Activated CD8-positive, alpha-beta memory T cell treated with anti-CD3 and anti-CD28 coated beads for 48 hours (primary cell): ENCODE measurements around the gene PHLDB3.

ENCODE experiments used
- DNase-seq, 3 experiments: peaks; one replicate each; pipeline ENCODE4 v3.0.0-alpha.2; 2020; ENCODE audit warnings: low read depth in 2 of 3, low spot score in 2 of 3

Gene PHLDB3

DNA sequence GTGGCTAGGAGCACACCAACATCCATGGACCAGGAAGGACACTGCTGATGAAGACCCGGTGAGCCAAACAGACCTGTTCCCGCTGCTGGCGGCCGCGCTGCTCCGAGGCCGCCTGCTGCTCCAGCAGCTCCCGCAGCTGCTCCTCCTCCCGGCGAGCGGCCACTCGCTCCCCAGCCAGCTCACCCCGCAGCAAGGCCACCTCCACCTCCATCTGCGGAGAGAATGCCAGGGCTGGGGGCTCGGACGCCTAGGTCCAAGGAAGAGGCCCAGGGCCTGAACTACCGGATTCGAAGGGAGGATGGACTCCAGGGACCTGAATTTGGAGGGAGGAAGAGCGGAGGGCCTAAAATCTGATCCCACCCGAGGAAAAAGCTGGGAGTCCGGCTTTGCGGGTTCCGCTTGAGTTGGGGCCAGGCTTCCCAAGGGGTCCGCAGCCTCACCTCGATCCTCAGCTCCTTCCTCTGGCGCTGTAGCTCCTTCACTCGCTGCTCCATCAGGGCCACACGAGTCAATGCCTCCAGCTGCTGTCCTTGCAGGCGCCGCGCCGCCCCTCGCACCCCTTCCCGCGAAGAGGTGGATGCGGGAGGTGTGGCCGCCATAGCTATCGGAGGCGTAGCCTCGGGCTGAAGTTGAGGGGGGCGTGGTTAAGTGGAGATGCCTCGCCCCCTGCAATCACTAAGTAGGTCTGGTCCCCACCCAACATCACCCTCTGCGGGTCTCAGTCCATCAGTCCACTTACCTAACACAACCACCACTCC, 2.7 kb downstream of the PHLDB3 start:
- no peak for DNase-seq

- no peak for DNase-seq
Observed at GRCh38 chr19:43499042-43499441, 5.5 kb downstream of the PHLDB3 start.

GRCh38 chr19:43498233-43498842, 6.2 kb downstream of the PHLDB3 start:
- DNase-seq: no peak

DNA sequence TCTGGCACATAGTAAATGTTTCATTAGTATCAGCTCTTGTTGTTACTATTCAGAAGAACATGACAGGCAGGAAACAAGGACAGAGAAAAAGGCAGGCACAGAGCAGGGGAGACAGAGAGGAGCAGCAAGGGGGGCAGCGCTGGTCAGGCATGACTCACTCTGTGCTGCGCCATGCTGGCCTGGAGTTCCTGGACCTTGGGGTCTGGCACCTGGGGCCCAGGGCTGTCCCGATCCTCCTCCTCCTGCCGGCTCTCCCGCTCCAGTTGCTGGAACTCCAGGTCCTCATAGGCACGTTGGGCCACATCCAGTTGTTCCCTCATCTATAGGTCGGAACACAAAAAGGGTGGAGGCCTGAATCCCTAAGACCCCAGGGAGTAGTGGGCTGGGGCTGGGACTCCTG, 7.6 kb downstream of the PHLDB3 start:
- DNase-seq: no peak

GRCh38 chr19:43495082-43495481, 9.5 kb downstream of the PHLDB3 start:
- DNase-seq: no peak

DNA sequence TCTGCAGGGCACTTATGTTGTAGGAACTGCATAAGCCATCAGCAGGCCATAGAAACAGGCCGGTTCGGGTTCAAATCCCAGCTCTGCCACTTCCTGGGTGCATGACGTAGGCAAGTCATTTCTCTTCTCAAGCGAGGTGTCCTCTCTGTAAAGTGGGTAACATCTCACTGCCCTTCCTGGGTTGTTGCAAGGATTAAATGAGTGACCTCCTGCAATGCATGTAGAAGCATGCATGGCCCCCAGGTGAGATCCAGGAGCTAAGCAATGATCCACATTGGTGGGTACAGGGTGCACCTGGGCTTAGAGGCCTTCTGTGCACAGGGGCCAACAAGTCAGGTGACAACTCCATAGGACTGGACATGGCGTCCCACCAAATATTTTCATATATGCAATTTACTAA, 13.8 kb downstream of the PHLDB3 start:
- no peak for DNase-seq

DNA sequence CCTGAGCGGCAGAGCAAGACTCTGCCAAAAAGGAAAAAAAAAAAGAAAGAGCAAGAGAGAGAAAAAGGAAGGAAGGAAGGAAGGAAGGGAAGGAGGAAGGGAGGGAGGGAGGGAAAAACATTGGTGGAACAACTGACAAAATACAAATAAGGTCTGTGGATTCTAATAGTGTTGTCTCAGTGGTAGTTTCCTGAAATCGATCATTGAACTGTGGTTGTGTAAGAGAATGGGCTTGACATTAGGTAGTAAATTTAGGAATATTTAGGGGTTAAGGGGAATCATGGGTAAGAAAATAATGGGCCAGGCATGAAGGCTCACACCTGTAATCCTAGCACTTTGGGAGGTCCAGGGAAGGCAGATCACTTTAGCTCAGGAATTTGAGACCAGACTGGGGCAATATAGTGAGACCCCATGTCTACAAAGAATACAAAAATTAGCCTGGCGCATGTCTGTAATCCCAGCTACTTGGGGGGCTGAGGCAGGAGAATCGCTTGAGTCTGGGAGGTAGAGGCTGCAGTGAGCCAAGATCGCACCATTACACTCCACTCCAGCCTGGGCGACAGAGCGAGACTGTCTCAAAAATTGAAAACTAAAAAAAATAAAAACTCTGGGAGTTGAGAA, 14.5 kb downstream of the PHLDB3 start:
- DNase-seq: no peak

- DNase-seq: no peak
Observed at GRCh38 chr19:43489310-43489709, 15.2 kb downstream of the PHLDB3 start.

GRCh38 chr19:43488179-43488578, 16.4 kb downstream of the PHLDB3 start:
- no peak for DNase-seq

- DNase-seq: no peak
Observed at GRCh38 chr19:43486412-43486811, 18.1 kb downstream of the PHLDB3 start.

- DNase-seq: no peak
Observed at GRCh38 chr19:43485951-43486350, 18.6 kb downstream of the PHLDB3 start.

DNA sequence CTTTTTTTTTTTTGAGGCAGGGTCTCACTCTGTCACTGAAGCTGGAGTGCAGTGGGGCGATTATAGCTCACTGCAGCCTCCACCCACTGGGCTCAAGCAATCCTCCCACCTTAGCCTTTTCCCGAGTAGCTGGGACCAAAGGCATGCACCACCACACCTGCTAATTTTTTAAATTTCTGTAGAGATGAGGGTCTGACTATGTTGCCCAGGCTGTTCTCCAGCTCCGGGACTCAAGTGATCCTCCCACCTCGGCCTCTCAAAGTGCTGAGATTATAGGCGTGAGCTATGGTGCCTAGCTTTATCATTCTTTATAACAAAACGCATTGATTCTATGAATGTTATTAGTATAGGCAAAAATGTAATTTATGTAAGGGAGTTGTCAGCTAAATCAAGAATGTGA, 21.3 kb downstream of the PHLDB3 start:
- no peak for DNase-seq

DNA sequence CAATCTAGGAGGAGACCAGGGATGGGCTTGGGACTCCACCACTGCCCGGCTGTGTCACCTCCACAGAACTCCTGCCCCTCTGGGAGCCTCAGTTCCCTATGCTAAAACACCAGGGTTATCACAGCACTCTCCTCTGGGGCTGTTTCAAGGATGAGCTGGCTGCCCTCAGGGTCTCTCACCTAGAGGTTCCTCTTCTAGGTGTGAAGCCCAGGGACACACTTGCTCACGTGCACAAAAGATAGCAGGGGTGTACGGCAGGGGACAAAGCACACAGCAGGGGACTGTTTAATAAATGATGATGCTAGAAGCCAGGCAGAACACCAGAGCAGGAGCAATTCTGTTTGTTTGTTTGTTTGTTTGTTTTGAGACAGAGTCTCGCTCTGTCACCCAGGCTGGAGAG, 22.4 kb downstream of the PHLDB3 start:
- no peak for DNase-seq

- no peak for DNase-seq
Observed at GRCh38 chr19:43481701-43482100, 22.8 kb downstream of the PHLDB3 start.

DNA sequence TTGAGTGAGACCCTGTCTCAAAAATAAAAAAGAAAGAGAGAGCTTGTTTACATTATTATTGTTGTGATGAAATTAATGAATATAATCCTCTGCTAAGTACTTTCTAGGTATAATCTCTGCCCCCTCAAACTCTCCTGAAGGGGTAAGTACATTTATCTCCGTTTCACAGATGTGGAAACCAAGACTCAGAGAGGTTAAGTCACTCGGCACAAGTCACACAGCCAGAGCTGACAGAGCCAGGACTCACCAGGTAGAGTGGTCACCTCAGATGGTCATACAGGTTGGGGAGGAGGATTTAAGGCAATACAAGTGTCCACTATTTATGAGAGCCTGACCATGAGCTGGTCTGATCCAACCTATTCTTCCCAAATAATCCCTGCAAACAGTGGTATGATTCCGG, 24.0 kb downstream of the PHLDB3 start:
- DNase-seq: no peak

DNA sequence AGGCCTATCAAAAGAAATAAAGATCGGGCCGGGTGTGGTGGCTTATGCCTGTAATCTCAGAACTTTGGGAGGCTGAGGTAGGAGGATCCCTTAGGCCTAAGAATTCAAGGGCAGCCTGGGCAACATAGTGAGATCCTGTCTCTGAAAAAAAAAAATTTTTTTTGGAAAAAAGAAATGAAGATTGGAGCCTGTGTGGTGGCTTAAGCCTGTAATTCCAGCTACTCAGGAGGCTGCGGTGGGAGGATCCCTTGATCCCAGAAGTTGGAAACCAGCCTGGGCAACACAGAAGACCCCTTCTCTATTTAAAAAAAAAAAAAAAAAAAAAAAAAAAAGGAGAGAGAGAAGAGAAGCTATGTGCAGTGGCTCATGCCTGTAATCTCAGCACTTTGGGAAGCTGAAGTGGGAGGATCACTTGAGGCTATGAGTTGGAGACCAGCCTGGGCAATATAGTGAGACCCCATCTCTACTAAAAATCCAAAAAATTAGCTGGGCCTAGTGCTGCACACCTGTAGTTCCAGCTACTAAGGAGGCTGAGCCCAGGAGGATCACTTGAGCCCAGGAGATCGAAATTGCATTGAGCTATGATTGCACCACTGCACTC, 24.5 kb downstream of the PHLDB3 start:
- DNase-seq: no peak

GRCh38 chr19:43479226-43479625, 25.3 kb downstream of the PHLDB3 start:
- no peak for DNase-seq

DNA sequence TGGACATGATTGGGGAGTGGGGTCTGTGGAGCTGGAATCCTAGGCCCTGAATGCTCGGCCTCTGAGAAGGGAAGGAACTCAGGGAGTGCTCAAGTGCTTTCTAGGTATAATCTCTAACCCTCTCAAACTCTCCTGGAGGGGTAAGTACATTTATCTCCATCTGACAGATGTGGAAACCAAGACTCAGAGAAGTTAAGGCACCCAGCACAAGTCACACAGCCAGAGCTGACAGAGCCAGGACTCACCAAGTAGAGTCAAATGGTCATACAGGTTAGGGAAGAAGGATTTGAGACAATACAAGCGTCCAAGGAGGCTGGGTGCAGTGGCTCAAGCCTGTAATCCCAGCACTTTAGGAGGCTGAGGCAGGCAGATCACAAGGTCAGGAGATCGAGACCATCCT, 26.2 kb downstream of the PHLDB3 start:
- DNase-seq: no peak

DNA sequence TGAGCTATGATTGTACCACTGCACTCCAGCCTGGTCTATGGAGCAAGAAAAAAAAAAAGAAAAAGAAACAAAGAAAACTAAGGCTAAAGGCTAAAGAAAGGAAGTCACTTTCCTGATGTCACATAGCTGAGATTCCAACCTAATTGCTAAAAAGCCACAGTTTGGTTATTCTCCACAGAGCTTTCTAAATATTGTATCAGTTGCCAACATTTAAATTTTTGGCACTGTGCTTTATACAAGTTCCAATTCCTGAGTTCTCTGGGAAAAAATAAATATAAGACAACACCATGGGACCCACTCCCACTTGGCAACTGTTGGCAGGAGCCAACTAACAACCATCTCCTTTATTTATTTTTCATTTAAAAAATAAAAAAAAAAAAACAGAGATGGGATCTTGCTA, 27.9 kb downstream of the PHLDB3 start:
- no peak for DNase-seq

DNA sequence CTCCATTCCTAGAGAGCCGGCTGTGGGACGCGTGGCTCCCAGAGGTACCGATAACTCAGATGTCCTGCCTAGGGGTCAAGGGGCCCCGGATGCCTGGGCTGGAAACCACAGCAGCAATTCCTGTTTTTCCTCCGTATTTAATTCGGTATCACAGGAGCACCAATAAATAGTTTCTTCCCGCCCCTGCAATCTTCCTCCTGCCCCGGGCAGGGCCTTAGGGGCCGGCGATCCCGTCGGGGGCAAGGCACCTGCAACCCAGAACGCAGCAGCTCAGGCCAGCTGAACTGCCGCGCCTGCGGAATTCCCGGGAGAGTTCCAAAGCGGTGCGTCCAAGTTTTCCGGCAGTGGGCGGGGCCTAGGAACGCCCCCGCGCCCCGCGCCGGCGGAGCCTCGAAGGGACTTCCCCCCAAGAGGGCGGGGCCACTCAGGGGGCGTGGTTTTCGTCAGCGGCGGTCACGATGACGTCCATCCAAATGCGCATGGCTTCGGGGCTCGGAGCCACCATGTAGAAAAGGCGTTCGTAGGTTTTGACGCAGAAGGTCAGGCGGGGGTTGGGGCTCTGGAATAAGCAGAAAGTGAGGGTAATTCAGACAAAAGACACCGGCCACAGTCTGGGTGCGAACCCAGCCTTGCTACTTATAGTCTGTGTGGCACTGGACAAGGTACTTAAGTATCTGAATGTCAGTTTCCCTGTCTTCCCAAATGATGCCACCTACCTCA, 29.4 kb downstream of the PHLDB3 start:
- DNase-seq: peak; percentile 80 to 97 (median 92)

- DNase-seq: no peak
Observed at GRCh38 chr19:43474487-43474886, 30.1 kb downstream of the PHLDB3 start.

- DNase-seq: no peak
Observed at GRCh38 chr19:43471091-43471490, 33.5 kb downstream of the PHLDB3 start.
